Uterus (tissue), 2 donors: Measurements from ENCODE around the gene CBFA2T3.

Experiments
- CTCF ChIP-seq, 4 experiments: fragments of 200-600 bp in 2 of 4; fragments of 450-650 bp in 2 of 4; sonication (generic) in 2 of 4; IDR thresholded peaks; one replicate each; pipeline ENCODE4 v1.5.1; 2016 to 2019; ENCODE audit warnings: antibody characterized with exemption in 4 of 4, mild to moderate bottlenecking in 2 of 4, moderate library complexity in 1 of 4
- POLR2A ChIP-seq, 2 donors: fragments of 450-650 bp; IDR thresholded peaks; one replicate each; pipeline ENCODE4 v1.6.1; 2016; ENCODE audit warnings: antibody characterized with exemption in 2 of 2, mild to moderate bottlenecking in 1 of 2, moderate library complexity in 1 of 2

- no peak for TF ChIP-seq CTCF (IDR thresholded peaks at IDR 0.05)
- no peak for TF ChIP-seq POLR2A (IDR thresholded peaks at IDR 0.05)
Measured at GRCh38 chr16:88923926-88924833, 52.8 kb downstream of the CBFA2T3 start.
